Panc1 (cell line): ENCODE data around the gene SRC. TPM values are rescaled to one million over a fixed set of nuclear protein-coding genes. Genes with fewer than 3 reads are reported as not detected.

Source experiments
- ATAC-seq: fragments of 200-7000 bp; cut with Tn5 transposase; 2 replicates; pipeline ENCODE4 v1.9.1; 2020; ENCODE audit warnings: mild to moderate bottlenecking, moderate library complexity
- BruUV-seq: library from RNA; stranded (reverse); fragments of 400-500 nt; replicated peaks from 2 replicates; lab custom pipeline; 2021; lab: Mats Ljungman, UMichigan
- CTCF ChIA-PET: fragments of 300-600 bp; sonication (Branson Sonifier 250); formaldehyde crosslinking; loops from one replicate; lab custom pipeline; 2022; ENCODE audit warnings: antibody characterized with exemption; lab: Charles Lee
- POLR2A ChIA-PET: fragments of 300-600 bp; sonication (Branson Sonifier 250); formaldehyde crosslinking; loops from one replicate; lab custom pipeline; 2022; ENCODE audit warnings: antibody characterized with exemption; lab: Charles Lee
- DNase-seq: peaks from one replicate; pipeline ENCODE4 v3.0.0-alpha.2; 2010; ENCODE audit warnings: low read depth, low spot score
- H3K27ac ChIP-seq: 2 replicates; pipeline ENCODE4 v1.5.1; 2011; ENCODE audit warnings: mild to moderate bottlenecking, low read length, inconsistent platforms
- H3K27me3 ChIP-seq: fragments of 200-500 bp; sonication (Bioruptor generic); 2 replicates; pipeline ENCODE4 v1.6.0; 2014; ENCODE audit warnings: low read length, inconsistent platforms; ENCODE audit not compliant: control insufficient read depth, insufficient read depth
- H3K36me3 ChIP-seq: fragments of 200-500 bp; sonication (Bioruptor generic); 2 replicates; pipeline ENCODE4 v1.5.1; 2014; ENCODE audit warnings: inconsistent platforms, mild to moderate bottlenecking, low read length, moderate library complexity; ENCODE audit not compliant: control insufficient read depth, insufficient read depth
- H3K4me1 ChIP-seq: 2 replicates; pipeline ENCODE4 v1.5.1; 2011; ENCODE audit warnings: inconsistent platforms, mild to moderate bottlenecking, low read length, moderate library complexity; ENCODE audit not compliant: control insufficient read depth, insufficient read depth
- H3K4me3 ChIP-seq, 2 experiments: 2 replicates each; pipeline ENCODE4 v1.5.1; 2011 to 2012; ENCODE audit warnings: low read depth in 2 of 2, low read length in 2 of 2, mild to moderate bottlenecking in 2 of 2, inconsistent platforms in 1 of 2, moderate library complexity in 1 of 2
- H3K9me3 ChIP-seq: fragments of 200-500 bp; sonication (Bioruptor generic); 2 replicates; pipeline ENCODE4 v1.5.1; 2014; ENCODE audit warnings: low read depth, mild to moderate bottlenecking, inconsistent platforms, low read length, moderate library complexity; ENCODE audit not compliant: control insufficient read depth, insufficient read depth
- CTCF ChIP-seq: fragments of 450-650 bp; IDR thresholded peaks from 2 replicates; pipeline ENCODE4 v1.5.1; 2017; ENCODE audit warnings: mild to moderate bottlenecking
- POLR2AphosphoS5 ChIP-seq: IDR thresholded peaks from 2 replicates; pipeline ENCODE4 v1.6.1; 2012; ENCODE audit warnings: mild to moderate bottlenecking, low read depth, low read length, moderate library complexity
- REST ChIP-seq, 2 experiments: IDR thresholded peaks; 2 replicates each; pipeline ENCODE4 v1.6.1; 2011 to 2012; ENCODE audit warnings: low read depth in 2 of 2, control low read depth in 1 of 2, low read length in 1 of 2, mild to moderate bottlenecking in 1 of 2, moderate library complexity in 1 of 2; ENCODE audit not compliant: insufficient read depth in 1 of 2
- SIN3A ChIP-seq: IDR thresholded peaks from 2 replicates; pipeline ENCODE4 v1.6.1; 2012; ENCODE audit warnings: low read depth, mild to moderate bottlenecking, low read length, moderate library complexity, borderline replicate concordance; ENCODE audit not compliant: insufficient read depth
- TCF7L2 ChIP-seq: IDR thresholded peaks from 2 replicates; pipeline ENCODE4 v1.6.1; 2011; ENCODE audit warnings: mild to moderate bottlenecking, low read depth, low read length, inconsistent platforms
- in situ Hi-C: cut with HindIII; loops from 2 replicates; pipeline ENCODE4 v1.10.0; 2016; ENCODE audit warnings: low sequenced_read_pairs, low pct_unique_long_range_greater_than_20kb
- intact Hi-C: fragments of 100-400 bp; cut with micrococcal nuclease; formaldehyde crosslinking; loops from one replicate; pipeline ENCODE4 v1.10.0; 2022; ENCODE audit not compliant: unreplicated experiment
- total RNA-seq: library from RNA; stranded (reverse); gene quantifications from one replicate; pipeline ENCODE4 v1.2.1, GENCODE V29; 2021; ENCODE audit not compliant: unreplicated experiment

Gene SRC
- total RNA-seq, 1 experiment from 2014 or later: 24.9 TPM

- Histone ChIP-seq H3K27me3 (no peaks in the 10 kb centered on the region), H3K36me3 (peaks cover 4% of the 10 kb centered on the region; the same call in 1 of the 2 replicates), H3K9me3 (no peaks in the 10 kb centered on the region), H3K27ac (no peak overlapping the region), H3K4me3 (no peak overlapping the region), H3K4me1 (no peaks in the 10 kb centered on the region)
- no peak for TF ChIP-seq TCF7L2
- no peak for TF ChIP-seq REST (IDR thresholded peaks at IDR 0.05; ENCODE audit: insufficient read depth in 1 of 2, low read depth in 2 of 2, low read length in 1 of 2)
- TF ChIP-seq POLR2AphosphoS5: no peak
- no peak for TF ChIP-seq SIN3A
- no peak for TF ChIP-seq CTCF
- ChIA-PET POLR2A (no interaction called here), CTCF (no interaction called here)
- DNase-seq (no peak), ATAC-seq (no peak)
- intact Hi-C loops: no loop called here
- BruUV-seq: no TSS peak
- in situ Hi-C loops: no loop called here
These were observed 40.9 kb upstream of the SRC start for GRCh38 chr20:37305079-37305478.

- POLR2A ChIA-PET: no interaction called here
- BruUV-seq: no TSS peak
- TF ChIP-seq REST (IDR thresholded peaks at IDR 0.05; ENCODE audit: insufficient read depth in 1 of 2, low read depth in 2 of 2, low read length in 1 of 2) (no peak), TCF7L2 (no peak), SIN3A (no peak)
- ATAC-seq (no peak), DNase-seq (no peak)
- H3K36me3 ChIP-seq: peaks cover 4% of the 10 kb centered on the region; the same call in 1 of the 2 replicates
- H3K27ac ChIP-seq: no peak overlapping the region
- no peak overlapping the region for H3K4me3 ChIP-seq
- in situ Hi-C loops: no loop called here
- no peaks in the 10 kb centered on the region for H3K9me3 ChIP-seq
- H3K4me1 ChIP-seq: no peaks in the 10 kb centered on the region
- H3K27me3 ChIP-seq: no peaks in the 10 kb centered on the region
- CTCF ChIA-PET: no interaction called here
- intact Hi-C loops: no loop called here
These were observed 40.1 kb upstream of the SRC start for GRCh38 chr20:37305839-37306238.
